EL (cell line): Measurements from ENCODE around the gene RIC1.
A peak's percentile ranks its signal among the peaks of the same experiment; 100 is the strongest.
"Not testable (repeated sequence)": the region's sequence is repeated elsewhere in the genome, so short reads cannot be mapped to it uniquely, and the experiment has no call there.

Experiments used
- DNase-seq: peaks from one replicate; pipeline ENCODE4 v3.0.0-alpha.2; 2016

The RIC1 gene

DNA sequence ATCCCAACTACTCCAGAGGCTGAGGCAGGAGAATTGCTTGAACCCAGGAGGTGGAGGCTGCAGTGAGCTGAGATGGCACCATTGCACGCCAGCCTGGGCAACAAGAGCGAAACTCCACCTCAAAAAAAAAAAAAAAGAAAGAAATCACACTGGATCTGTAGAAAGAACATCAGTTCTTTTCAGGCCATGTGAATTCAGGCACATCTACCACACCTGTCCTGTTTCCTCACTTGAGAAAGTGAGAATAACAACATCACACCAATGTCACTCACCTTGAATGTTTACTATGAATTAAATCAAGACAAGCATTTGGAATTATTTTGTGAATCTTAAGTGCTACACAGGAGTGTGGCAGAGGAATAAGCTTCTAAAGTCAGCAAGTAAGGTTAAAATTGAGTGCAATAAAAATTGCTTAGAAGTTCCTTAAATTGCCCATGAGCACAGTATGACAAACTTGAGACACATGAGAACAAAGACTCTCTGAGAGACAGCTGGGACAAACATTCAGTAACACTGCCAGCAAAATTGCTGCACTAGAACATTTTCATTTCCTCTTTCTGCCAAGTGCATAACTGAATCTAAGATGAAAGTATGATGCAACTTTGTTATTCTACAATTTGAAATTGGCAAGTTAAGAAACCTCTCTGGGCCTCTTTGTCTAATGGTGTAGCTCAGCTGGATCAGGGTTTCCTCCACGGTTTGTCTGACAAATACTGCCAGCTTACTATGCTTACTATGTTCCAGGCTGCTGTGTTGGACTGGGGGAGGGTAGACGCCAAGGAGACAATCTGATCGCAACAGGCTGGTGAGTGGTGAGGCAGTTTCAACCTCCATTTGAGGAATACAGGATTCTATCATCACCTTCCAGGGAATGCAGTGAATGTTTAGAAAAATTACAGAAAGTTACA, 1.9 kb upstream of the RIC1 start:
- DNase-seq: peak; percentile 70

GRCh38 chr9:5627686-5628085, 1.2 kb upstream of the RIC1 start:
- not testable (repeated sequence) for DNase-seq

GRCh38 chr9:5628183-5628529, 751 bp upstream of the RIC1 start:
- no peak for DNase-seq

GRCh38 chr9:5629312-5630080, 589 bp downstream of the RIC1 start:
- peak; percentile 43 for DNase-seq

- DNase-seq: peak; percentile 50
Observed at GRCh38 chr9:5630081-5630507, 1.2 kb downstream of the RIC1 start.

GRCh38 chr9:5631026-5631425, 2.1 kb downstream of the RIC1 start:
- DNase-seq: peak; percentile 64

- no peak for DNase-seq
Observed at GRCh38 chr9:5632540-5632939, 3.6 kb downstream of the RIC1 start.

- DNase-seq: peak; percentile 65
Observed at GRCh38 chr9:5633243-5633642, 4.3 kb downstream of the RIC1 start.

DNA sequence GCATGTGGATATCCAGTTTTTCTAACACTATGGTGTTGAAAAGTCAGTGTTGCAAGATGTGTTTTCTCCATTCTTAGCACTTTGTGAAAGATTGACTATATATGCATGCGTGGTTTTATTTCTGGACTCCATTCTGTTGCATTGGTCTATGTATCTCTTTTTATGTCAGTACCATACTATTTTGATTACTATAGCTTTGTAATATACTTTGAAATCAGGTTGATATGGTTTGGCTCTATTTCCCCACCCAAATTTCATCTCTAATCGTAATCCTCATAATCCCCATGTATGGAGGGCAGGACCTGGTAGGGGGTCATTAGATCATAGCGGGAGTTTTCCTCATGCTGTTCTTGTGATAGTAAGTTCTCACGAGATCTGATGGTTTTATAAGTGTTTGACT, 6.5 kb downstream of the RIC1 start:
- DNase-seq: no peak

GRCh38 chr9:5639816-5640215, 10.9 kb downstream of the RIC1 start:
- DNase-seq: no peak

- DNase-seq: no peak
Observed at GRCh38 chr9:5642170-5642569, 13.3 kb downstream of the RIC1 start.

- DNase-seq: no peak
Observed at GRCh38 chr9:5643005-5643624, 14.2 kb downstream of the RIC1 start.

GRCh38 chr9:5644501-5644900, 15.6 kb downstream of the RIC1 start:
- no peak for DNase-seq

- DNase-seq: no peak
Observed at GRCh38 chr9:5646116-5646515, 17.2 kb downstream of the RIC1 start.

DNA sequence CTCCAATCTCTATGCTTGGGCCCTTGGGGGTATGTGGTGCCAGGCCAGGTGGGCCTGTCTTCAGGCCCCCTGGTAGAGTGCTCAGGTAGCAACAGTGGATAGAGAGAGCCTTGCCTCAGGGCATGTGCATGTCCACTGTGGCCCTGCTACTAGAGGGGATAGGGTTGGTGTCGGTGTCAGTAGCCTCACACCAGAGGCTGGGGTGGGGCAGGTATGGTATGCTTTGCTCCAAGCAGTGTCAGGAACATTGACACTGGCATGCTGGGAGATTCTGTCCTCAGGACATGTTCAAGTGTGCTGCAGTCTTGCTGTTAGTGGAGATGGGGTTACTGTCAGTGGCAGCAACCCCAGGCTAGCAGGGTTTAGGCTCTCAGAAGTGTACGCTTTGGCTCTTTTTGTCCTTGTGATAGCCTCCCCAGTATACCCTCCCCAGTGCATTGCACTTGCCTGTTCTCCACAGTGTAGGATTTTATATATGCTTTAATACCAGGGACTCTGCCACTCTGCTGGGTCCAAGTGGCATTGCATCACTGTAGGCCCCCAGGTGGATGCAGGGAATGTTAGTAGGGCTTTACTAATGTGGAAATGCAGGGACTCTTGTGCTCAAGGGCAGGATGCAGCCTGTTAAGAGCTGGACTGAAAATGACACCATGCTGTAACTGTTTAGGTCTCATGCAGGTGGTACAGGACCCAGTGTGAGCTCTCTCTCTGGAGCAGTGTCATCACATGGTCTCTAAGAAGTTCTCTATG, 21.6 kb downstream of the RIC1 start:
- DNase-seq: peak; percentile 14

GRCh38 chr9:5651246-5651645, 22.3 kb downstream of the RIC1 start:
- peak; percentile 49 for DNase-seq

DNA sequence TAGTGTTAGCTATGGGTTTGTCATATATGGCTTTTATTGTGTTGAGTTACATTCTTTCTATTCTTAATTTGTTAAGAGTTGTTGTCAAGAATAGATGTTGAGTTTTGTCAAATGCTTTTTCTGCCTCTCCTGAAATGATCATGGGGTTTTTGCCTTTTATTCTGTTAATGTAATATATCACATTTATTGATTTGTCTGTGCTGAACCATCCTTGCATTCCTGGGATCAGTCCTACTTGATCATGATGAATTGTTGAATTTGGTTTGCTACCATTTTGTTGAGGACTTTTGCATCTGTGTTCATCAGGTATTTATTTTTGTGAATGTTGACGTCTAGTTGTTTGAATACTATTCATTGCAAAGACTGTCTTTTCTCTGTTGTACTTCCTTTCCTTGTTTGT, 23.9 kb downstream of the RIC1 start:
- DNase-seq: no peak

DNA sequence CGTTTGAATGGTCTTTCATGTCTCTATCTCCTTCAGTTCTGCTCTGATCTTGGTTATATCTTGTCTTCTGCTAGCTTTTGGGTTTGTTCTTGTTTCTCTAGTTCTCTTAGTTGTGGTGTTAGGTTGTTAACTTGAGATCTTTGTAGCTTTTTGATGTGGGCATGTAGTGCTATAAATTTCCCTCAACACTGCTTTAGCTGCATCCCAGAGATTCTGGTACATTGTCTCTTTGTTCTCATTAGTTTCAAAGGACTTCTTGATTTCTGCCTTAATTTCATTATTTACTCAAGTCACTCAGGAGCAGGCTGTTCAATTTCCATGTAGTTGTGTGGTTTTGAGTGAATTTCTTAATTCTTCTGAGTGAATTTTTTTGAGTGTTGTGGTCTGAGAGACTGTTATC, 33.9 kb downstream of the RIC1 start:
- DNase-seq: not testable (repeated sequence)

DNA sequence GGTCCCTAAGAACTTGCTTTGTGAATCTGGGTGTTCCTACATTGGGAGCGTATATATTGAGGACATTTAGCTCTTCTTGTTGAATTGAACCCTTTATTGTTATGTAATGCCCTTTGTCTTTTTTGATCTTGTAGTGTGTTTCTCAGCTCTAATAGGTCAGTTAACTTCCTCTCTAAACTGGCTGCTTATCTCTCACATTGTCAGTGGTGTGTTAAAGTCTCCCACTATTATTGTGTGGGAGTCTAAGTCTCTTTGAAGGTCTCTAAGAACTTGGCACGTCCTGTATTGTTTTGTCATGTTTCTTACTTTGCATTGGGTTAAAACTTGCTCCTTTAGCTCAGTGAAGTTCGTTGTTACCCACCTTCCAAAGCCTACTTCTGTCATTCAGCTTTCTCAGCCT, 36.2 kb downstream of the RIC1 start:
- DNase-seq: no peak

DNA sequence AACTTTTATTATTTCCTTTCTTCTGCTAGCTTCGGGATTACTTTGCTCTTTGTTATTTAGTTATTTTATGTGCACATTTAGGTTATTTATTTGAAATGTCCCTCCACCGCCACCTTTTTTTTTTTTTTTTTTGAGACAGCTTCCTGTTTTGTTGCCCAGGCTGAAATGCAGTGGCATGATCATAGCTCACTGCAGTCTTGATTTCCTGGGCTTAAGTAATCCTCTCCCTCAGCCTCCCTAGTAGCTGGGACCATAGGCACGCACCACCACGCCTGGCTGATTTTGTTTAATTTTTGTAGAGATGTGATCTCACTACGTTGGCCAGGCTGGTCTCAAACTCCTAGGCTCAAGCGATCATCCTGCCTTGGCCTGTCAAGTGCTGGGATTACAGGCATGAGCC, 38.5 kb downstream of the RIC1 start:
- no peak for DNase-seq

DNA sequence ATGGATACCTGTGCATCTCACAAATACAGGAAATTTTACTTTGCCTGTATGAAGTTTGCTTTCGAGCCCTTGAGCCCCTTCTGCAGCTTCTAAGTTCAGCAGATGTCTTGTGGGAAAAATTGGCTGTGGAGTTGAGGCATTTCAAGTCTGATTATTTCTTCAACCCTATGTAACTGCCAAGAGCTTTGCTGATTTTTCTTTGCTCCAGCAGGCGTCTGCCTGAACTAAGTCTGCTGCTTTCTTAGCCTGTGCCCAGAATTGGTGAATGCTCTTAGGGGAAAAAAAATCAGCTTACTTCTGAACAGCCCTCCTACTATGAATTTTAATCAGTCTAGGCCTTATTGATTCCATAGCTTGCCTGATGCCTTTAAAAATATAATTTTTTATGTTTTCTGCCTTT, 41.2 kb downstream of the RIC1 start:
- DNase-seq: no peak

- no peak for DNase-seq
Observed at GRCh38 chr9:5671711-5672353, 42.9 kb downstream of the RIC1 start.
